Effector memory CD4-positive, alpha-beta T cell (primary cell): ENCODE results near the gene ULK1.

Source experiments
- DNase-seq, 3 donors: peaks; one replicate each; pipeline ENCODE4 v3.0.0-alpha.2; 2020
- H3K27ac ChIP-seq: 2 replicates; pipeline ENCODE4 v1.7.0; 2013; ENCODE audit warnings: mild to moderate bottlenecking, low read length, moderate library complexity; ENCODE audit not compliant: insufficient read depth, poor library complexity, severe bottlenecking
- H3K27me3 ChIP-seq: replicated peaks from 2 replicates; pipeline ENCODE4 v1.7.0; 2013; ENCODE audit warnings: mild to moderate bottlenecking, low read length; ENCODE audit not compliant: insufficient read depth, control insufficient read depth, poor library complexity, severe bottlenecking
- H3K36me3 ChIP-seq: 2 replicates; pipeline ENCODE4 v1.7.0; 2013; ENCODE audit warnings: mild to moderate bottlenecking, low read length, moderate library complexity; ENCODE audit not compliant: control insufficient read depth, insufficient read depth
- H3K4me1 ChIP-seq: 2 replicates; pipeline ENCODE4 v1.7.0; 2013; ENCODE audit warnings: low read length, mild to moderate bottlenecking; ENCODE audit not compliant: control insufficient read depth, insufficient read depth, poor library complexity, severe bottlenecking
- H3K4me3 ChIP-seq: 2 replicates; pipeline ENCODE4 v1.7.0; 2013; ENCODE audit warnings: low read length, low read depth, mild to moderate bottlenecking; ENCODE audit not compliant: insufficient read depth, poor library complexity, severe bottlenecking
- H3K9me3 ChIP-seq: 2 replicates; pipeline ENCODE4 v1.7.0; 2013; ENCODE audit warnings: mild to moderate bottlenecking, low read length, moderate library complexity; ENCODE audit not compliant: control insufficient read depth

ULK1 gene

DNA sequence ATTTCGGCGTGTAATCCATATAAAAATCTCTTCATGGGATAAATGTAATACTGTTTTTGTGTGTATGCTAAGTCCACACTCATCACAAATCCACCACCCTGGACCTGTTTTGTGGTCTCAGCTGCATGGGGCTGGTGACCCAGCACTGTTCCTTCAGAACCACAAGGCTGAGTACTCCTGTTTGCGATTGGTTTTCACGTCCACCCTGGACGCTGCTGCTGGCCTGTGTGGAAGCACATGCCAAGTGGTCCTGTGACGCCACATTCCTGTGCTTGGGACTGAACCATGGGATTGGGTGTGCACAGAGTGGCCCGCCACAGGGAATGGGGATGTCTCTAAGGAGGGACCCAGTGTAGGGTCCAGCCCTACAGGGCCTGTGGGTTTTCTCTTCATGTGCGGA, 39.0 kb downstream of the ULK1 start:
- Histone ChIP-seq H3K27ac (no peak overlapping the region), H3K4me3 (no peak overlapping the region), H3K9me3 (no peaks in the 10 kb centered on the region), H3K36me3 (peaks cover 44% of the 10 kb centered on the region), H3K4me1 (no peaks in the 10 kb centered on the region), H3K27me3 (no peaks in the 10 kb centered on the region)
- no peak for DNase-seq

DNA sequence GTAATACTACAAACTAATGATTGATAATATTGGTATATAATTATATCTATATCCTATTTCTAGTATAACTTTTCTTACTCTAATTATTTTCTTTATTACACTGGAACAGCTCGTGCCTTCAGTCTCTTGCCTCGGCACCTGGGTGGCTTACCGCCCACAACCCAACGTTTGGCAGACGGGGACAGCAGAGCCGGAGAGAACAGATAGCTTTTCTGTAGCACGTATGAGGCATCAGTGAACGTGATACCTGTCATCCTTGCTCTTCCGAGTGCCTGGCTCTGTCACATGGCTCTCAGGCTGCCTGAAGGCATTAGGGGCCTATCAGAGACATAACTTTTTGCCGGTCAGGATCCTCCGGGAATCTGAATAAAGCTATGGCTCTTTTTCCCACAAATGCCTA, 40.1 kb downstream of the ULK1 start:
- DNase-seq: no peak
- Histone ChIP-seq H3K27ac (no peak overlapping the region), H3K9me3 (no peaks in the 10 kb centered on the region), H3K4me1 (no peaks in the 10 kb centered on the region), H3K36me3 (peaks cover 44% of the 10 kb centered on the region), H3K27me3 (no peaks in the 10 kb centered on the region), H3K4me3 (no peak overlapping the region)

DNA sequence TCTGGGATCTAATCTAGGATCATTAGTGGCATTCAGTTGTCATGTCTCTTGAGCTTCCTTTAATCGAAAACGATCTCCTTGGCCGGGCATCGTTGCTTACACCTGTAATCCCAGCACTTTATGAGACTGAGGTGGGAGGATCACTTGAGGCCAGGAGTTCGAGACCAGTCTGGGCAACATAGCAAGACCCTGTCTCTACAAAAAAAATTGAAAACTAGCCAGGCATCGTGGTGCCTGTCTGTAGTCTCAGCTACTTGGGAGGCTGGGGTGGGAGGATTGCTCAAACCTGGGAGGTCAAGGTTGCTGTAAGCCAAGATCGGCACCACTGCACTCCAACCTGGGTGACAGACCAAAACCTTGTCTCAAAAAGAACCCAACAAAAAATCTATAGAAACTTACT, 43.7 kb downstream of the ULK1 start:
- Histone ChIP-seq H3K9me3 (no peaks in the 10 kb centered on the region), H3K4me1 (no peaks in the 10 kb centered on the region), H3K27me3 (no peaks in the 10 kb centered on the region), H3K36me3 (peaks cover 43% of the 10 kb centered on the region), H3K27ac (no peak overlapping the region), H3K4me3 (no peak overlapping the region)
- no peak for DNase-seq

DNA sequence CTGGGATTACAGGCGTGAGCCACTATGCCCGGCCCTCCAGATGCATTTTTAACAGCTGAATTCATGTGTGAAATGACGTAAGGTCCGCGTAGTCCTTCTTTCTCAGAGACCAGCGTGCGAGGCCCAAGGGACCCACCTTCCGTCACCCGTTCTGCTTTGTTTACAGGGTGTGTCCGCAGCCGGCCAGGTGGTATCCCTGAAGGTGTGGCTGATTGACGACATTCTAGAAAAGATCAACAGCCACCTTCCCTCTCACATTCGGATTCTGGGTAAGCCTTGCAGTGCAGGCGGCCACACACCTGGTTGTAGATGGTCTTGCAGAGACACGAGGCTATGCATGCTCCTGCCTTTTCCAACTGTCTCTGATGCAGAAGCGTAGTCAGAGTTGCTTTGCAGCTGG, 44.6 kb downstream of the ULK1 start:
- H3K27ac ChIP-seq: no peak overlapping the region
- H3K9me3 ChIP-seq: no peaks in the 10 kb centered on the region
- no peak overlapping the region for H3K4me3 ChIP-seq
- H3K27me3 ChIP-seq: no peaks in the 10 kb centered on the region
- H3K36me3 ChIP-seq: peaks cover 37% of the 10 kb centered on the region
- DNase-seq: no peak
- no peaks in the 10 kb centered on the region for H3K4me1 ChIP-seq

DNA sequence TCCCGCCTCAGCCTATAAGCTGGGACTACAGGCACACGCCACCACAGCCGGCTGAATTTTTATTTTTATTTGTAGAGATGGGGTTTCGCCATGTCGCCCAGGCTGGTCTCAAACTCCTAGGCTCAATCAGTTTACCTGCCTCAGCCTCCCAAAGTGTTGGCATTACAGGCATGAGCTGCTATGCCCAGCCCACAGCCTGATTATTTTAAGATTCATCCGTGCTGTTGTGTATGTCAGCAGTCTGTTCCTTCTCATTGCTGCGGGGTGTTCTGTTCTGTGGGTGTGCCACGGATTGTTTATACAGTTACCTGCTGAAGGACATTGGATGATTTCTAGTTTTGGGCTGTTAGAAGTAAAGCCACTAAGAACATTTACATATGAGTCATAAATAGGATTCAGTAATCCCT, 45.7 kb downstream of the ULK1 start:
- peaks cover 37% of the 10 kb centered on the region for H3K36me3 ChIP-seq
- no peak overlapping the region for H3K27ac ChIP-seq
- H3K9me3 ChIP-seq: no peaks in the 10 kb centered on the region
- H3K27me3 ChIP-seq: no peaks in the 10 kb centered on the region
- no peaks in the 10 kb centered on the region for H3K4me1 ChIP-seq
- no peak for DNase-seq
- no peak overlapping the region for H3K4me3 ChIP-seq

DNA sequence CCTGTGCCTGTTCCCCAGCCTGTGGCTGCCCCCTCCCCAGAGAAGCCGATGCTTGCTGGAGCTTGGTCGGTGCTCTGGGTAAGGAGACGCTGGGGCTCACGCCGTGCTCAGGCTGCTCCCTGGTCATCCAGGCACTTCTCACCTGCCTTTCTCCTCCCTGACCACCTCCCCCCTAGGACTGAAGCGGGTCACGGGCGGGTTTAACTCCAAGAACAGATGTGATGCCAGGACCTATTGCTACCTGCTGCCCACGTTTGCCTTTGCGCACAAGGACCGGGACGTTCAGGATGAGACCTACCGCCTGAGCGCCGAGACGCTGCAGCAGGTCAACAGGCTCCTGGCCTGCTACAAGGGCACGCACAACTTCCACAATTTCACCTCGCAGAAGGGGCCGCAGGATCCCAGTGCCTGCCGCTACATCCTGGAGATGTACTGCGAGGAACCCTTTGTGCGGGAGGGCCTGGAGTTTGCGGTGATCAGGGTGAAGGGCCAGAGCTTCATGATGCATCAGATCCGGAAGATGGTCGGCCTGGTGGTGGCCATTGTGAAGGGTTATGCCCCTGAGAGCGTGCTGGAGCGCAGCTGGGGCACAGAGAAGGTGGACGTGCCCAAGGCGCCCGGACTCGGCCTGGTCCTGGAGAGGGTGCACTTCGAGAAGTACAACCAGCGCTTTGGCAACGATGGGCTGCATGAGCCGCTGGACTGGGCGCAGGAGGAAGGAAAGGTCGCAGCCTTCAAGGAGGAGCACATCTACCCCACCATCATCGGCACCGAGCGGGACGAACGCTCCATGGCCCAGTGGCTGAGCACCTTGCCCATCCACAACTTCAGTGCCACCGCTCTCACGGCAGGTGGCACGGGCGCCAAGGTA, 46.9 kb downstream of the ULK1 start:
- H3K4me3 ChIP-seq: no peak overlapping the region
- peaks cover 27% of the 10 kb centered on the region for H3K36me3 ChIP-seq
- no peaks in the 10 kb centered on the region for H3K9me3 ChIP-seq
- no peak for DNase-seq
- no peak overlapping the region for H3K27ac ChIP-seq
- H3K27me3 ChIP-seq: no peaks in the 10 kb centered on the region
- no peaks in the 10 kb centered on the region for H3K4me1 ChIP-seq

DNA sequence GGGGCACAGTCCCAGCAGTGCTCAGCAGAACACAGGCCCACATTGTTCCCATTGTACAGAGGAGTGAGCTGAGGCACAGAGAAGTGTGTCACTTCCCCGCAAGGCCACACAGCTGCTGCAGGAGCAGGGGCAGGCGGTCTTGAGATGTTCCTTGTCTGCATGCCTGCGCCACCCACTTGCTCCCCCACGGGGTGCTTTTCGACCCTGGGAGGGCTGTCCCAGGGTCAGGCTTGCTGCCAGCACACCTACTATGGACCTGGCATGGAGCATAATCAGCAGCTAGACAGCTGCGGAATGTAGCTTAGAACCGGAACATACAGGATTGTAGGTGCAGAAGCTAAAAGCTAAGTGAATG, 47.5 kb downstream of the ULK1 start:
- DNase-seq: no peak
- no peaks in the 10 kb centered on the region for H3K27me3 ChIP-seq

DNA sequence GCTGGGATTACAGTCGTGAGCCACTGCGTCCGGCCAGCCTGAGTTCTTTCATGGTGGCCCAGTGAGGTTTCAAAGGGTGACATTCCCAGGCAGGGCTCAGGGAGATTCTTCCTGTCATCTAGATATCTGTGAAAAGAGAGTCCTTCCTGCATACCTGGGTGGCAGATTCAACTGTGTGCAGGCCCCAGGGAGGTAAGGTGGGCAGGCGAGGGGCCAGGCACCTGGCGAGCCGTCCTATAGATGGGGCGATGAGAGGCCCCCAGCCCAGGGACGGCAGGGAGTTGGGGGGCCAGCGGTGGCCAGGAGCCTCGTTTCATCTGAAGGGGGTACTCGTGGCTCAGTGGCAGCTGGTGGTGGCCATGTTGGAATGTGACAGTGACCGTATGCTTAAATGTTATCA, 48.2 kb downstream of the ULK1 start:
- no peak overlapping the region for H3K27ac ChIP-seq
- peaks cover 27% of the 10 kb centered on the region for H3K36me3 ChIP-seq
- no peaks in the 10 kb centered on the region for H3K9me3 ChIP-seq
- no peaks in the 10 kb centered on the region for H3K4me1 ChIP-seq
- H3K27me3 ChIP-seq: no peaks in the 10 kb centered on the region
- no peak overlapping the region for H3K4me3 ChIP-seq
- DNase-seq: no peak

More for the DNA sequence above, 47.5 kb downstream of the ULK1 start:
- no peaks in the 10 kb centered on the region for H3K4me1 ChIP-seq
- H3K27ac ChIP-seq: no peak overlapping the region
- peaks cover 27% of the 10 kb centered on the region for H3K36me3 ChIP-seq
- H3K9me3 ChIP-seq: no peaks in the 10 kb centered on the region
- H3K4me3 ChIP-seq: no peak overlapping the region

DNA sequence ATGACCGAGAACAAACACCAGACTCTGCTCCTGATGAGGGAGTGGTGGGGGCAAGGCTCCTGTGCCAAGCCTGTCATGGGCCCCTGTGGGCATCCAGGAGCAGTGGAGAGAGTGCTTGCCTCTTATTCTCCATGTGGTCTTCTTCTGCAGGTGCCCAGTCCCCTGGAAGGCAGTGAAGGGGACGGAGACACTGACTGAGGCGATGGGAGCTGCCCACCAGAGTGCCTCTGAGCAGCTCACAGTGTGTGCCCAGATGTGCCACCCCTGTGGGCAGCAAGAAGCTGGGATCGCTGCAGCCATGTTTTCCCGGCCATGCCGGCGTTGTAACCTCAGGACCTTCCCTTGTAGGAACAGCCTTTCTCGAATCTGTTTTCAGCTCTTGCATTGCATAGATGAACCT, 49.0 kb downstream of the ULK1 start:
- no peak overlapping the region for H3K27ac ChIP-seq
- DNase-seq: no peak
- H3K27me3 ChIP-seq: no peaks in the 10 kb centered on the region
- peaks cover 27% of the 10 kb centered on the region for H3K36me3 ChIP-seq
- no peak overlapping the region for H3K4me3 ChIP-seq
- H3K4me1 ChIP-seq: no peaks in the 10 kb centered on the region
- H3K9me3 ChIP-seq: no peaks in the 10 kb centered on the region

DNA sequence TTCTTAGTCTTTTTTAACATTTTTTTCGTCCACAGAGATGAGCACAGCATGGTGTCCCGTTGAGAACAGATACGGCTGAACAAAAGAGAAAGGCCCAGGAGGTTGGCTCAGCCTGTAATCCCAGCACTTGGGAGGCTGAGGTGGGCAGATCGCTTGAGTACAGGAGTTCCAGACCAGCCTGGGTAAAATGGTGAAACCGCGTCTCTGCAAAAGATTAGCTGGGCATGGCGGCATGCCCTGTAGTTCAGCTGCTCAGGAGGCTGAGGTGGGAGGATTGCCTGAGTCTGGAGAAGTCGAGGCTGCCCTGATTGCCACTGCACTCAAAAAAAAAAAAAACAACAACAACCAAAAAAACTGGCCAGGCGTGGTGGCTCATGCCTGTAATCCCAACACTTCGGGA, 49.5 kb downstream of the ULK1 start:
- no peak for DNase-seq
- H3K36me3 ChIP-seq: peaks cover 27% of the 10 kb centered on the region
- H3K4me3 ChIP-seq: no peak overlapping the region
- no peaks in the 10 kb centered on the region for H3K27me3 ChIP-seq
- H3K4me1 ChIP-seq: no peaks in the 10 kb centered on the region
- H3K27ac ChIP-seq: no peak overlapping the region
- H3K9me3 ChIP-seq: no peaks in the 10 kb centered on the region
